HepG2 (cell line): ENCODE measurements around the gene CDH22. TPM values are rescaled to one million over a fixed set of nuclear protein-coding genes. Genes with fewer than 3 reads are reported as not detected.

Experiments used
- ATAC-seq: fragments of 200-7000 bp; cut with Tn5 transposase; 3 replicates; pipeline ENCODE4 v1.9.1; 2020; ENCODE audit warnings: mild to moderate bottlenecking, moderate library complexity
- BruUV-seq: library from RNA; stranded (reverse); fragments of 400-500 nt; replicated peaks from 2 replicates; lab custom pipeline; 2021; lab: Mats Ljungman, UMichigan
- CTCF ChIA-PET: fragments of 300-600 bp; formaldehyde crosslinking; extraction: SDS; loops from one replicate; lab custom pipeline; 2021; ENCODE audit warnings: low total read pairs, inconsistent platforms, low intra/inter-chr PET ratio; lab: Yijun Ruan, JAX
- POLR2A ChIA-PET: fragments of 350-600 bp; sonication (Branson Sonifier 250); formaldehyde crosslinking; loops from one replicate; lab custom pipeline; 2020; ENCODE audit warnings: antibody characterized with exemption, inconsistent platforms; lab: Yijun Ruan, JAX
- DNase-seq: peaks from one replicate; pipeline ENCODE4 v3.0.0-alpha.2; 2015; ENCODE audit warnings: low spot score
- FAIRE-seq: peaks from 3 replicates; lab custom pipeline; 2011; peaks lifted over from hg19 to GRCh38; lab: Jason Lieb, UNC
- H2AFZ ChIP-seq: one replicate; pipeline ENCODE4 v1.6.1; 2011; ENCODE audit warnings: low read length, inconsistent platforms
- H3K27ac ChIP-seq: fragments of 300-600 bp; 3 replicates; pipeline ENCODE4 v1.8.0; 2011; ENCODE audit warnings: mixed run types, mild to moderate bottlenecking, mixed read lengths, low read length, inconsistent platforms; ENCODE audit not compliant: insufficient read depth; ENCODE audit errors: extremely low read length
- H3K27me3 ChIP-seq, 2 experiments: fragments of 200-600 bp in 1 of 2; 2 replicates in 1 of 2; 3 replicates in 1 of 2; pipeline versions ENCODE4 v1.6.0 to v1.8.0; 2011; ENCODE audit warnings: low read length in 2 of 2, mild to moderate bottlenecking in 2 of 2, moderate library complexity in 2 of 2, inconsistent platforms in 1 of 2; ENCODE audit not compliant: insufficient read depth in 2 of 2, control insufficient read depth in 1 of 2
- H3K36me3 ChIP-seq, 2 experiments: fragments of 200-600 bp in 1 of 2; replicated peaks in 1 of 2; 2 replicates in 1 of 2; 3 replicates in 1 of 2; pipeline versions ENCODE4 v1.5.1 to v1.8.0; 2011; ENCODE audit warnings: low read length in 2 of 2, inconsistent platforms in 1 of 2; ENCODE audit not compliant: insufficient read depth in 2 of 2, control insufficient read depth in 1 of 2
- H3K4me1 ChIP-seq: 2 replicates; pipeline ENCODE4 v1.5.1; 2012; ENCODE audit warnings: low read length, inconsistent platforms; ENCODE audit not compliant: insufficient read depth
- H3K4me2 ChIP-seq: 2 replicates; pipeline ENCODE4 v1.6.0; 2011; ENCODE audit warnings: low read depth, low read length, inconsistent platforms
- H3K4me3 ChIP-seq, 3 experiments: fragments of 200-600 bp in 1 of 3; sonication (generic), shearing (Covaris generic) in 1 of 3; replicated peaks in 1 of 3; 2 replicates each; pipeline ENCODE4 v1.5.1; 2011 to 2016; ENCODE audit warnings: low read length in 3 of 3, inconsistent platforms in 2 of 3, low read depth in 2 of 3, mild to moderate bottlenecking in 2 of 3, control low read depth in 1 of 3, mixed read lengths in 1 of 3; ENCODE audit not compliant: insufficient read depth in 1 of 3
- H3K79me2 ChIP-seq: one replicate; pipeline ENCODE4 v1.6.1; 2011; ENCODE audit warnings: low read length, inconsistent platforms; ENCODE audit not compliant: insufficient read depth
- H3K9ac ChIP-seq: 2 replicates; pipeline ENCODE4 v1.6.0; 2011; ENCODE audit warnings: mild to moderate bottlenecking, low read depth, low read length, inconsistent platforms; ENCODE audit not compliant: insufficient read depth
- H3K9me3 ChIP-seq: 2 replicates; pipeline ENCODE4 v1.5.1; 2012; ENCODE audit warnings: mild to moderate bottlenecking, low read length
- H4K20me1 ChIP-seq: 2 replicates; pipeline ENCODE4 v1.6.0; 2011; ENCODE audit warnings: inconsistent platforms, mild to moderate bottlenecking, low read length, moderate library complexity; ENCODE audit not compliant: insufficient read depth
- EP300 ChIP-seq, 3 experiments: sonication (generic) in 1 of 3; formaldehyde crosslinking in 1 of 3; IDR thresholded peaks; 2 replicates each; pipeline versions ENCODE4 v1.5.1 to v1.6.1; 2011 to 2020; ENCODE audit warnings: low read depth in 2 of 3, low read length in 2 of 3, borderline replicate concordance in 1 of 3, improper control_type of control experiment in 1 of 3, mild to moderate bottlenecking in 1 of 3, missing genetic modification reagents in 1 of 3, moderate library complexity in 1 of 3
- NONO ChIP-seq, 2 experiments: fragments of 450-650 bp in 1 of 2; sonication (generic) in 1 of 2; formaldehyde crosslinking in 1 of 2; IDR thresholded peaks in 1 of 2; conservative IDR thresholded peaks in 1 of 2; 2 replicates each; pipeline versions ENCODE4 v1.6.1 to v1.8.0; 2017 to 2022; ENCODE audit warnings: mild to moderate bottlenecking in 1 of 2, missing genetic modification reagents in 1 of 2, moderate library complexity in 1 of 2
- RBFOX2 ChIP-seq: fragments of 200-400 bp; formaldehyde crosslinking; IDR thresholded peaks from 2 replicates; pipeline ENCODE4 v1.6.1; 2017; ENCODE audit warnings: low read depth, mild to moderate bottlenecking, low read length
- ZKSCAN1 ChIP-seq: fragments of 150-350 bp; IDR thresholded peaks from 2 replicates; pipeline ENCODE4 v1.6.1; 2014; ENCODE audit warnings: low read length
- ZNF800 ChIP-seq: sonication (generic); formaldehyde crosslinking; IDR thresholded peaks from 2 replicates; pipeline ENCODE4 v1.4.0; 2020; ENCODE audit warnings: missing genetic modification reagents
- ZSCAN20 ChIP-seq: sonication (generic); formaldehyde crosslinking; IDR thresholded peaks from 2 replicates; pipeline ENCODE4 v1.4.0; 2020; ENCODE audit warnings: missing genetic modification reagents, mild to moderate bottlenecking, borderline replicate concordance
- WGBS: methylation state at CpG from one replicate; pipeline ENCODE4 v1.1.6; 2017; ENCODE audit warnings: low lambda C conversion rate; 5-methylcytosine and 5-hydroxymethylcytosine counted together
- in situ Hi-C: cut with HindIII; loops from 2 replicates; pipeline ENCODE4 v1.10.0; 2017; ENCODE audit warnings: low pct_unique_long_range_greater_than_20kb; ENCODE audit not compliant: extremely low pct_ligation_motif_present
- intact Hi-C: fragments of 100-400 bp; cut with micrococcal nuclease; formaldehyde crosslinking; loops from one replicate; pipeline ENCODE4 v1.10.0; 2022; ENCODE audit not compliant: unreplicated experiment
- polyA plus RNA-seq, 8 experiments: library from polyadenylated mRNA; depleted of rRNA in 3 of 8; stranded (reverse) in 7 of 8; unstranded in 1 of 8; fragments of >200 nt; fragmentation: Illumina TruSeq in 4 of 8; extraction: Trizol in 4 of 8; gene quantifications; 2 replicates each; pipeline versions ENCODE4 v1.2.1 to v1.2.3, GENCODE V29; 2011 to 2016; ENCODE audit warnings: low read depth in 4 of 8, missing spikeins in 1 of 8, mixed read lengths in 1 of 8; ENCODE audit not compliant: insufficient read depth in 1 of 8
- total RNA-seq, 5 experiments: library from RNA; depleted of rRNA; stranded (reverse); fragments of >200 nt; fragmentation: Illumina TruSeq; extraction: Trizol; gene quantifications; 2 replicates each; pipeline ENCODE4 v1.2.3, GENCODE V29; 2016; ENCODE audit warnings: low read depth in 1 of 5

Gene CDH22
- total and polyA plus RNA-seq, 2 of the 13 experiments (the other 11 are each of a cell fraction or from before 2014, with no cell fraction given) = not detected

- FAIRE-seq = no peak
- 1% methylated on average over 7 of the region's 7 CpGs for WGBS
- CTCF ChIA-PET = no interaction called here
Measured at GRCh38 chr20:46299078-46299477, 9.2 kb downstream of the CDH22 start.

GRCh38 chr20:46298374-46298773 is 9.9 kb downstream of the CDH22 start:
- Histone ChIP-seq H3K4me3 (no peak overlapping the region), H3K4me2 (no peak overlapping the region), H2AFZ (no peak overlapping the region), H3K9ac (no peak overlapping the region), H3K4me1 (no peaks in the 10 kb centered on the region), H3K27me3 (peaks cover 15 to 64% of the 10 kb centered on the region in 2 experiments; a peak in 4 of 5 replicates), H4K20me1 (peaks cover 8% of the 10 kb centered on the region; the same call in 1 of the 2 replicates), H3K36me3 (no peaks in the 10 kb centered on the region), H3K9me3 (no peaks in the 10 kb centered on the region), H3K27ac (no peak overlapping the region), H3K79me2 (no peaks in the 10 kb centered on the region)
- ChIA-PET CTCF (no interaction called here), POLR2A (no interaction called here)
- in situ Hi-C loops = no loop called here
- WGBS = 1% methylated on average over 3 of the region's 3 CpGs
- no TSS peak for BruUV-seq
- DNase-seq (no peak), FAIRE-seq (no peak), ATAC-seq (no peak)
- TF ChIP-seq ZNF800 (CRISPR knock-in tag) = no peak
- TF ChIP-seq EP300 (IDR thresholded peaks at IDR 0.05; ENCODE audit: low read depth in 2 of 2, low read length in 2 of 2) = no peak
- no peak for TF ChIP-seq EP300 (CRISPR knock-in tag; IDR thresholded peaks at IDR 0.05; ENCODE audit: borderline replicate concordance)
- TF ChIP-seq NONO (IDR thresholded peaks at IDR 0.05) = 0 out of 2 replicates have a peak, but pooled peaks have one; percentile 66
- no peak for TF ChIP-seq NONO (CRISPR knock-in tag; conservative IDR thresholded peaks at IDR 0.05)
- no peak for TF ChIP-seq RBFOX2
- intact Hi-C loops = no loop called here

More at GRCh38 chr20:46299078-46299477, 9.2 kb downstream of the CDH22 start:
- Histone ChIP-seq H2AFZ (no peak overlapping the region), H3K9ac (no peak overlapping the region), H3K27ac (no peak overlapping the region), H3K27me3 (peaks cover 19 to 68% of the 10 kb centered on the region in 2 experiments; a peak in 4 of 5 replicates), H4K20me1 (peaks cover 8% of the 10 kb centered on the region; the same call in 1 of the 2 replicates), H3K4me2 (no peak overlapping the region), H3K4me1 (no peaks in the 10 kb centered on the region), H3K9me3 (no peaks in the 10 kb centered on the region), H3K4me3 (no peak overlapping the region), H3K79me2 (no peaks in the 10 kb centered on the region), H3K36me3 (no peaks in the 10 kb centered on the region)
- POLR2A ChIA-PET = no interaction called here
- TF ChIP-seq ZKSCAN1 (0 out of 2 replicates have a peak, but pooled peaks have one; percentile 32), ZSCAN20 (no peak)
- ATAC-seq (no peak), DNase-seq (no peak)
- intact Hi-C loops = no loop called here
- BruUV-seq = no TSS peak
- in situ Hi-C loops = no loop called here
